Suppressor macrophage (primary cell): ENCODE data around the gene SKI.

Experiments
- DNase-seq, 4 experiments: peaks; one replicate each; pipeline ENCODE4 v3.0.0-alpha.2; 2020 to 2022

Gene SKI

GRCh38 chr1:2355373-2356261 lies 127.5 kb downstream of the SKI start:
- no peak for DNase-seq

GRCh38 chr1:2356401-2356800 lies 128.3 kb downstream of the SKI start:
- no peak for DNase-seq

- DNase-seq, result no peak
Observed at GRCh38 chr1:2356911-2357845, 129.1 kb downstream of the SKI start.

- no peak for DNase-seq
Observed at GRCh38 chr1:2358072-2358471, 130.0 kb downstream of the SKI start.

- no peak for DNase-seq
Observed at GRCh38 chr1:2358651-2359640, 130.8 kb downstream of the SKI start.
